SH-SY5Y (cell line): Measurements from ENCODE around the gene TICAM2.

Experiments used
- GATA2 ChIP-seq: IDR thresholded peaks from 2 replicates; pipeline ENCODE4 v1.6.1; 2011; ENCODE audit warnings: mild to moderate bottlenecking, low read depth, low read length
- GATA3 ChIP-seq: IDR thresholded peaks from 2 replicates; pipeline ENCODE4 v1.6.1; 2011; ENCODE audit warnings: low read depth, mild to moderate bottlenecking, low read length, moderate library complexity

DNA sequence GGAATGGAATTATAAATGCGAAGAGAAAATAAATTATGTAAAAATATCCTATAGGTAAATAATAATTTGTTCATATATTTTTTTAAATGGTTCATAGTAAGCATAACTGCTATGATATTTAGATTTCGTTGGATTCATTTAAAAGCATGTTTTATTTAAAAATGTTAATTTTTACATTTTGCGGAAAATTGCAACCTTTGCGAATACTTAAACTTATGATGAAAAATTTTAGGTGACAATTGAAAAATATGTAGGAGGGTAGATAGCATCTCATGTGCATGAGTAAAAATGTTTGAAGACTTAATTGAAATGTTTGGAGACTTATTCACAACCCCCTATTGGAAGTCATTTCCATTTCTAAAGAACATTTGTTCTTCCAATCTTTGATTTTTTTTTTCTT is 53.6 kb downstream of the TICAM2 start:
- TF ChIP-seq GATA2 (no peak), GATA3 (no peak)
